H1 (cell line): ENCODE data around the gene PTS. TPM values are rescaled to one million over a fixed set of nuclear protein-coding genes. Genes with fewer than 3 reads are reported as not detected.

Experiments used
- CTCF ChIA-PET: fragments of 300-600 bp; sonication (Branson Sonifier 250); formaldehyde crosslinking; loops from one replicate; lab custom pipeline; 2021; ENCODE audit not compliant: partially characterized antibody; lab: Charles Lee
- POLR2A ChIA-PET: fragments of 300-600 bp; sonication (Branson Sonifier 250); formaldehyde crosslinking; loops from one replicate; lab custom pipeline; 2021; ENCODE audit warnings: inconsistent platforms; ENCODE audit not compliant: partially characterized antibody; lab: Charles Lee
- DNase-seq, 2 experiments: peaks; one replicate each; pipeline versions ENCODE4 v3.0.0 to v3.0.0-alpha.2; 2010 to 2022; ENCODE audit warnings: low spot score in 2 of 2, low read depth in 1 of 2, mixed read lengths in 1 of 2
- FAIRE-seq: peaks from 2 replicates; lab custom pipeline; 2011; peaks lifted over from hg19 to GRCh38; lab: Jason Lieb, UNC
- H2AFZ ChIP-seq: 2 replicates; pipeline ENCODE4 v1.8.1; 2012; ENCODE audit warnings: low read length, inconsistent platforms
- H2AK5ac ChIP-seq: 2 replicates; pipeline ENCODE4 v1.6.1; 2013; ENCODE audit warnings: low read depth, low read length
- H2BK120ac ChIP-seq: replicated peaks from 2 replicates; pipeline ENCODE3; 2013; ENCODE audit warnings: low read depth, low read length, inconsistent platforms
- H2BK12ac ChIP-seq: 2 replicates; pipeline ENCODE4 v1.6.1; 2013; ENCODE audit warnings: low read depth, low read length
- H2BK15ac ChIP-seq: 2 replicates; pipeline ENCODE4 v1.6.1; 2013; ENCODE audit warnings: low read length
- H2BK20ac ChIP-seq: 2 replicates; pipeline ENCODE4 v1.6.1; 2013; ENCODE audit warnings: low read length
- H2BK5ac ChIP-seq: 2 replicates; pipeline ENCODE4 v1.6.1; 2013; ENCODE audit warnings: low read depth, low read length
- H3K14ac ChIP-seq: 2 replicates; pipeline ENCODE4 v1.6.1; 2013; ENCODE audit warnings: inconsistent platforms; ENCODE audit not compliant: insufficient read length
- H3K18ac ChIP-seq: 2 replicates; pipeline ENCODE4 v1.6.1; 2013; ENCODE audit warnings: low read length; ENCODE audit errors: extremely low read depth
- H3K23ac ChIP-seq: 2 replicates; pipeline ENCODE4 v1.6.1; 2013; ENCODE audit warnings: inconsistent platforms; ENCODE audit not compliant: insufficient read length
- H3K23me2 ChIP-seq: 2 replicates; pipeline ENCODE4 v1.6.1; 2013; ENCODE audit warnings: low read depth, low read length
- H3K27ac ChIP-seq: 2 replicates; pipeline ENCODE4 v1.6.1; 2011; ENCODE audit warnings: low read depth, low read length, inconsistent platforms
- H3K27me3 ChIP-seq, 4 experiments: replicated peaks in 1 of 4; 1 replicate in 1 of 4; 2 replicates in 3 of 4; pipeline versions ENCODE4 v1.6.1 to v1.8.1; 2011 to 2013; ENCODE audit warnings: low read length in 3 of 4, mild to moderate bottlenecking in 3 of 4, inconsistent platforms in 2 of 4, mixed read lengths in 2 of 4, moderate library complexity in 1 of 4; ENCODE audit not compliant: control insufficient read depth in 3 of 4, insufficient read depth in 3 of 4; ENCODE audit errors: extremely low read depth in 1 of 4
- H3K36me3 ChIP-seq, 4 experiments: 2 replicates each; pipeline versions ENCODE4 v1.6.1 to v1.8.1; 2011 to 2013; ENCODE audit warnings: mild to moderate bottlenecking in 4 of 4, low read length in 3 of 4, moderate library complexity in 2 of 4, control low read depth in 1 of 4, inconsistent platforms in 1 of 4; ENCODE audit not compliant: insufficient read depth in 4 of 4, control insufficient read depth in 2 of 4
- H3K4ac ChIP-seq: replicated peaks from 2 replicates; pipeline ENCODE3; 2013; ENCODE audit warnings: low read length, low read depth, mixed read lengths, inconsistent platforms; ENCODE audit not compliant: insufficient read length
- H3K4me1 ChIP-seq, 4 experiments: replicated peaks in 1 of 4; 1 replicate in 1 of 4; 2 replicates in 3 of 4; pipeline versions ENCODE4 v1.6.1 to v1.8.1; 2011 to 2013; ENCODE audit warnings: low read length in 3 of 4, inconsistent platforms in 2 of 4, mixed read lengths in 1 of 4; ENCODE audit not compliant: insufficient read depth in 4 of 4, control insufficient read depth in 3 of 4
- H3K4me2 ChIP-seq, 2 experiments: 2 replicates each; pipeline versions ENCODE4 v1.6.1 to v1.8.1; 2011 to 2013; ENCODE audit warnings: low read depth in 2 of 2, low read length in 2 of 2, control low read depth in 1 of 2, inconsistent platforms in 1 of 2, mild to moderate bottlenecking in 1 of 2; ENCODE audit not compliant: insufficient read depth in 1 of 2
- H3K4me3 ChIP-seq, 4 experiments: fragments of 200-600, 300-600 bp in 1 of 4; sonication (generic), shearing (Covaris generic), sonication (Bioruptor Twin) in 1 of 4; 2 replicates each; pipeline versions ENCODE4 v1.5.1 to v1.8.1; 2011 to 2016; ENCODE audit warnings: low read length in 4 of 4, low read depth in 3 of 4, control low read depth in 2 of 4, inconsistent platforms in 2 of 4, mild to moderate bottlenecking in 2 of 4, mixed read lengths in 1 of 4, moderate library complexity in 1 of 4; ENCODE audit not compliant: insufficient read depth in 2 of 4; ENCODE audit errors: extremely low read depth in 1 of 4
- H3K56ac ChIP-seq: replicated peaks from 2 replicates; pipeline ENCODE3; 2013; ENCODE audit warnings: low read depth, mild to moderate bottlenecking, mixed read lengths, low read length, inconsistent platforms; ENCODE audit not compliant: insufficient read length
- H3K79me1 ChIP-seq: 2 replicates; pipeline ENCODE4 v1.6.1; 2013; ENCODE audit warnings: low read depth, low read length, control low read depth
- H3K79me2 ChIP-seq, 2 experiments: 2 replicates each; pipeline versions ENCODE4 v1.6.1 to v1.8.1; 2012 to 2013; ENCODE audit warnings: low read length in 2 of 2, mild to moderate bottlenecking in 2 of 2, inconsistent platforms in 1 of 2; ENCODE audit not compliant: insufficient read depth in 2 of 2, control insufficient read depth in 1 of 2
- H3K9ac ChIP-seq, 4 experiments: replicated peaks in 1 of 4; 1 replicate in 1 of 4; 2 replicates in 3 of 4; pipeline versions ENCODE4 v1.6.1 to v1.8.1; 2011 to 2013; ENCODE audit warnings: low read depth in 3 of 4, low read length in 3 of 4, control low read depth in 2 of 4, mild to moderate bottlenecking in 2 of 4, moderate library complexity in 2 of 4, inconsistent platforms in 1 of 4; ENCODE audit errors: extremely low read depth in 1 of 4
- H3K9me3 ChIP-seq, 2 experiments: 2 replicates each; pipeline versions ENCODE4 v1.6.1 to v1.8.1; 2012 to 2013; ENCODE audit warnings: mild to moderate bottlenecking in 2 of 2, moderate library complexity in 2 of 2, control low read depth in 1 of 2, inconsistent platforms in 1 of 2, low read depth in 1 of 2, low read length in 1 of 2, mixed read lengths in 1 of 2; ENCODE audit not compliant: insufficient read depth in 2 of 2
- H4K20me1 ChIP-seq, 2 experiments: replicated peaks in 1 of 2; 2 replicates each; pipeline versions ENCODE3 to v1.8.1; 2011 to 2013; ENCODE audit warnings: inconsistent platforms in 2 of 2, low read length in 2 of 2, mild to moderate bottlenecking in 1 of 2; ENCODE audit not compliant: insufficient read depth in 2 of 2, control insufficient read depth in 1 of 2
- H4K5ac ChIP-seq: 2 replicates; pipeline ENCODE4 v1.6.1; 2013; ENCODE audit warnings: low read length, low read depth, mixed read lengths, inconsistent platforms; ENCODE audit not compliant: insufficient read length
- H4K8ac ChIP-seq: 2 replicates; pipeline ENCODE4 v1.8.0; 2013; ENCODE audit warnings: mild to moderate bottlenecking, moderate library complexity, low read length, inconsistent platforms; ENCODE audit not compliant: insufficient read depth; ENCODE audit errors: extremely low read depth
- H4K91ac ChIP-seq: replicated peaks from 2 replicates; pipeline ENCODE3; 2013; ENCODE audit warnings: low read length, mixed read lengths, inconsistent platforms; ENCODE audit not compliant: insufficient read length
- ASH2L ChIP-seq: fragments of 200-600, 300-600 bp; sonication (generic); IDR thresholded peaks from one replicate; pipeline ENCODE4 v1.7.1; 2017; ENCODE audit warnings: low read length
- CEBPB ChIP-seq: IDR thresholded peaks from 2 replicates; pipeline ENCODE4 v1.6.1; 2012; ENCODE audit warnings: low read depth, low read length
- E2F6 ChIP-seq: IDR thresholded peaks from 2 replicates; pipeline ENCODE4 v1.6.1; 2012; ENCODE audit warnings: inconsistent platforms
- HDAC2 ChIP-seq, 2 experiments: fragments of 300-600 bp in 1 of 2; sonication (generic) in 1 of 2; IDR thresholded peaks; 2 replicates each; pipeline ENCODE4 v1.6.1; 2011 to 2012; ENCODE audit warnings: low read depth in 2 of 2, low read length in 2 of 2, mild to moderate bottlenecking in 2 of 2, moderate library complexity in 2 of 2, borderline replicate concordance in 1 of 2, inconsistent platforms in 1 of 2
- JUN ChIP-seq: IDR thresholded peaks from 2 replicates; pipeline ENCODE4 v1.6.1; 2011; ENCODE audit warnings: low read depth, mild to moderate bottlenecking, improper control_type of control experiment, low read length
- RAD21 ChIP-seq, 2 experiments: IDR thresholded peaks in 1 of 2; conservative IDR thresholded peaks in 1 of 2; 2 replicates each; pipeline ENCODE4 v1.6.1; 2011; ENCODE audit warnings: low read depth in 2 of 2, low read length in 2 of 2, improper control_type of control experiment in 1 of 2, inconsistent platforms in 1 of 2, mild to moderate bottlenecking in 1 of 2, moderate library complexity in 1 of 2
- RNF2 ChIP-seq: fragments of 200-900, 300-1000 bp; sonication (generic); IDR thresholded peaks from 2 replicates; pipeline ENCODE4 v1.7.1; 2016; ENCODE audit warnings: borderline replicate concordance, low read depth, mild to moderate bottlenecking, antibody characterized with exemption, low read length; ENCODE audit not compliant: poor library complexity, severe bottlenecking; ENCODE audit errors: missing control alignments
- SIRT6 ChIP-seq: IDR thresholded peaks from one replicate; pipeline ENCODE4 v1.7.1; 2012; ENCODE audit warnings: low read length, inconsistent platforms
- SRF ChIP-seq: IDR thresholded peaks from 2 replicates; pipeline ENCODE4 v1.6.1; 2011; ENCODE audit warnings: mild to moderate bottlenecking, low read depth, low read length, moderate library complexity
- TAF7 ChIP-seq: optimal IDR thresholded peaks from 2 replicates; pipeline ENCODE3; 2011; ENCODE audit warnings: low read depth, mild to moderate bottlenecking, inconsistent platforms, low read length, moderate library complexity, borderline replicate concordance
- TEAD4 ChIP-seq: IDR thresholded peaks from 2 replicates; pipeline ENCODE4 v1.6.1; 2012; ENCODE audit warnings: low read depth, low read length, inconsistent platforms, mixed read lengths
- ZNF274 ChIP-seq: IDR thresholded peaks from 2 replicates; pipeline ENCODE4 v1.7.0; 2012; ENCODE audit warnings: low read length, borderline replicate concordance; ENCODE audit errors: extremely low read depth
- WGBS, 2 experiments: shearing (Covaris generic) in 1 of 2; methylation state at CpG; one replicate each; pipeline versions ENCODE4 v1.1.6 to v1.1.7; 2013 to 2015; ENCODE audit warnings: low lambda C conversion rate in 2 of 2, mixed read lengths in 2 of 2, inconsistent platforms in 1 of 2, low coverage in 1 of 2, missing lambda C conversion rate in 1 of 2; ENCODE audit not compliant: insufficient replicate concordance in 2 of 2, insufficient coverage in 1 of 2, insufficient read length in 1 of 2; ENCODE audit errors: extremely low coverage in 1 of 2, missing lambda C conversion rate in 1 of 2; 5-methylcytosine and 5-hydroxymethylcytosine counted together
- polyA plus RNA-seq, 7 experiments: library from polyadenylated mRNA; depleted of rRNA in 3 of 7; stranded (reverse) in 5 of 7; unstranded in 2 of 7; fragments of >200 nt in 5 of 7; fragments of 200-250 nt in 2 of 7; gene quantifications; 1 replicate in 5 of 7; 2 replicates in 1 of 7; 4 replicates in 1 of 7; pipeline versions ENCODE4 v1.2.1 to v1.2.3, GENCODE V29; 2011 to 2013; ENCODE audit warnings: missing spikeins in 2 of 7, mixed read lengths in 2 of 7
- total RNA-seq: library from RNA; stranded (reverse); fragmentation: NEBNext Ultra II Directional; extraction: Animal tissue kit (Norgen Biotek cat#: 25700); gene quantifications from 2 replicates; pipeline ENCODE4 v1.2.1, GENCODE V29; 2021
- TF ChIP-seq, protein P1 (sequence below): IDR thresholded peaks from 2 replicates; pipeline ENCODE4 v1.6.1; 2012; ENCODE audit warnings: inconsistent platforms

PTS gene
- total and polyA plus RNA-seq, 2 of the 8 experiments (the other 6 are each of a cell fraction or from before 2014, with no cell fraction given): 18.3 to 25.9 TPM

DNA sequence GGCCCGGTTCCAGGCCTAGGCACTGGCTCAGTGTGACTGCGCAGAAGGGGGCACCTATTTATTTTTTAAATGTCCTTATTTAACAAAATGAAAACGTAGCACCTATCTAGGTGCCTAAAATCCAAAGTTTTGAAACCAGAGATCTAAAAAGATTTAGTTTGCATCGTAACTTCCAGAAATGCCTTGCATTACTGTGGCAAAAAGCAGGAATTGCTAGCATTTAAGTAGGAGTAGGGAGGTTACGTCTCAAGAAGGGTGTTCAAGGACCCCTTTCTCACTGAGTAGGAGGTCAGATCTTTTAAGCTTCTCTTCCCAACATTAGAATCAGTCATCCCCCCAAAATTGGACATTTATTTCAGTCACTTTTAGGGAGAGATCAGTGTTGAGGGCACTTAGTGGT, 42.2 kb downstream of the PTS start:
- H2BK20ac ChIP-seq: no peak overlapping the region
- no peak overlapping the region for H3K9ac ChIP-seq
- WGBS, 2 experiments: 82% methylated on average over 5 of the region's 5 CpGs; no CpG with 5 or more reads in 1 of the 2 experiments
- no peak for TF ChIP-seq RNF2
- no peak for TF ChIP-seq E2F6
- no peak for TF ChIP-seq HDAC2 (IDR thresholded peaks at IDR 0.05; ENCODE audit: borderline replicate concordance in 1 of 2, low read depth in 2 of 2, low read length in 2 of 2)
- no peak for TF ChIP-seq TAF7
- TF ChIP-seq RAD21 (IDR thresholded peaks at IDR 0.05 in 1 of 2, conservative IDR thresholded peaks at IDR 0.05 in 1 of 2; ENCODE audit: low read depth in 2 of 2, low read length in 2 of 2): no peak
- TF ChIP-seq TEAD4: no peak
- TF ChIP-seq ZNF274: no peak
- TF ChIP-seq JUN: no peak
- TF ChIP-seq SRF: no peak
- no peak for TF ChIP-seq ASH2L
- TF ChIP-seq CEBPB: no peak
- TF ChIP-seq, protein P1, sequence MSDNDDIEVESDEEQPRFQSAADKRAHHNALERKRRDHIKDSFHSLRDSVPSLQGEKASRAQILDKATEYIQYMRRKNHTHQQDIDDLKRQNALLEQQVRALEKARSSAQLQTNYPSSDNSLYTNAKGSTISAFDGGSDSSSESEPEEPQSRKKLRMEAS: no peak
- TF ChIP-seq SIRT6: no peak

More for the DNA sequence above, 42.2 kb downstream of the PTS start:
- no peak overlapping the region for H3K4ac ChIP-seq
- ChIA-PET POLR2A (no interaction called here), CTCF (interaction anchor here (0.6 to 1.7 kb wide), 4 partner anchors 12 to 79 kb away, joined by 3 to 8 read pairs (median 4); no protein-coding TSS in a partner anchor)
- no peak overlapping the region for H2BK15ac ChIP-seq
- H3K79me1 ChIP-seq: no peaks in the 10 kb centered on the region
- H3K79me2 ChIP-seq: no peaks in the 10 kb centered on the region
- H3K14ac ChIP-seq: no peak overlapping the region
- no peak for DNase-seq
- 0 out of 7 replicates have a peak, but pooled peaks cover 0 to 3% (median 0%) of the 10 kb centered on the region in 4 experiments for H3K27me3 ChIP-seq
- H3K18ac ChIP-seq: no peak overlapping the region
- H2BK5ac ChIP-seq: no peak overlapping the region
- FAIRE-seq: no peak
- no peak overlapping the region for H4K5ac ChIP-seq
- H3K4me2 ChIP-seq: no peak overlapping the region
- no peaks in the 10 kb centered on the region for H3K4me1 ChIP-seq
- H3K36me3 ChIP-seq: no peaks in the 10 kb centered on the region
- no peaks in the 10 kb centered on the region for H4K20me1 ChIP-seq
- no peak overlapping the region for H3K4me3 ChIP-seq
- no peak overlapping the region for H2BK12ac ChIP-seq
- H2AFZ ChIP-seq: no peak overlapping the region
- no peaks in the 10 kb centered on the region; the same call in 1 of the 2 replicates for H3K23me2 ChIP-seq
- H2AK5ac ChIP-seq: no peak overlapping the region
- H4K8ac ChIP-seq: no peak overlapping the region
- no peak overlapping the region for H3K27ac ChIP-seq
- H2BK120ac ChIP-seq: no peak overlapping the region
- no peak overlapping the region for H3K56ac ChIP-seq
- no peak overlapping the region for H3K23ac ChIP-seq
- no peaks in the 10 kb centered on the region for H3K9me3 ChIP-seq
- no peak overlapping the region for H4K91ac ChIP-seq
